PFSK-1 (cell line): Measurements from ENCODE around the gene SBK2.
A peak's percentile ranks its signal among the peaks of the same experiment; 100 is the strongest.

Source experiments
- FOXP2 ChIP-seq: optimal IDR thresholded peaks from 2 replicates; pipeline ENCODE3; 2011; ENCODE audit warnings: borderline replicate concordance, control low read depth, inconsistent platforms; ENCODE audit not compliant: insufficient read depth; ENCODE audit errors: extremely low read length, extremely low read depth
- POLR2AphosphoS5 ChIP-seq: IDR thresholded peaks from 2 replicates; pipeline ENCODE4 v1.6.1; 2012; ENCODE audit warnings: low read depth, mild to moderate bottlenecking, control low read depth, low read length, moderate library complexity
- REST ChIP-seq, 2 experiments: IDR thresholded peaks; 2 replicates each; pipeline versions ENCODE4 v1.6.1 to v1.8.0; 2011 to 2012; ENCODE audit warnings: low read depth in 2 of 2, low read length in 2 of 2, control low read depth in 1 of 2, inconsistent platforms in 1 of 2, mild to moderate bottlenecking in 1 of 2, moderate library complexity in 1 of 2; ENCODE audit not compliant: insufficient read depth in 1 of 2
- SIN3A ChIP-seq: IDR thresholded peaks from 2 replicates; pipeline ENCODE4 v1.6.1; 2012; ENCODE audit warnings: mild to moderate bottlenecking, low read length, moderate library complexity, borderline replicate concordance; ENCODE audit not compliant: insufficient read depth
- TAF1 ChIP-seq: IDR thresholded peaks from 2 replicates; pipeline ENCODE4 v1.6.1; 2012; ENCODE audit warnings: low read length, control low read depth, borderline replicate concordance; ENCODE audit not compliant: insufficient read depth

SBK2 gene

GRCh38 chr19:55526216-55527196, 10.4 kb downstream of the SBK2 start:
- TF ChIP-seq FOXP2 (peak; percentile 97), REST (IDR thresholded peaks at IDR 0.05; ENCODE audit: insufficient read depth in 1 of 2, low read depth in 2 of 2, low read length in 2 of 2) (no peak; a peak in 1 of 4 replicates), SIN3A (peak; percentile 60; the same call in 1 of the 2 replicates), POLR2AphosphoS5 (0 out of 2 replicates have a peak, but pooled peaks have one; percentile 33), TAF1 (peak; percentile 33; the same call in 1 of the 2 replicates)

- TF ChIP-seq SIN3A (no peak), POLR2AphosphoS5 (no peak), REST (IDR thresholded peaks at IDR 0.05; ENCODE audit: insufficient read depth in 1 of 2, low read depth in 2 of 2, low read length in 2 of 2) (no peak), TAF1 (no peak), FOXP2 (no peak)
Observed at GRCh38 chr19:55525289-55526101, 11.4 kb downstream of the SBK2 start.

GRCh38 chr19:55520691-55521292, 16.1 kb downstream of the SBK2 start:
- TF ChIP-seq POLR2AphosphoS5 (no peak), FOXP2 (no peak), TAF1 (no peak), REST (IDR thresholded peaks at IDR 0.05; ENCODE audit: insufficient read depth in 1 of 2, low read depth in 2 of 2, low read length in 2 of 2) (no peak), SIN3A (no peak)

- TF ChIP-seq TAF1, result no peak
- TF ChIP-seq REST (IDR thresholded peaks at IDR 0.05; ENCODE audit: insufficient read depth in 1 of 2, low read depth in 2 of 2, low read length in 2 of 2), result no peak
- no peak for TF ChIP-seq FOXP2
- no peak for TF ChIP-seq POLR2AphosphoS5
- TF ChIP-seq SIN3A, result no peak
Observed at GRCh38 chr19:55519451-55520311, 17.3 kb downstream of the SBK2 start.
